Measurements from ENCODE around the gene PDE9A.

The PDE9A gene

DNA sequence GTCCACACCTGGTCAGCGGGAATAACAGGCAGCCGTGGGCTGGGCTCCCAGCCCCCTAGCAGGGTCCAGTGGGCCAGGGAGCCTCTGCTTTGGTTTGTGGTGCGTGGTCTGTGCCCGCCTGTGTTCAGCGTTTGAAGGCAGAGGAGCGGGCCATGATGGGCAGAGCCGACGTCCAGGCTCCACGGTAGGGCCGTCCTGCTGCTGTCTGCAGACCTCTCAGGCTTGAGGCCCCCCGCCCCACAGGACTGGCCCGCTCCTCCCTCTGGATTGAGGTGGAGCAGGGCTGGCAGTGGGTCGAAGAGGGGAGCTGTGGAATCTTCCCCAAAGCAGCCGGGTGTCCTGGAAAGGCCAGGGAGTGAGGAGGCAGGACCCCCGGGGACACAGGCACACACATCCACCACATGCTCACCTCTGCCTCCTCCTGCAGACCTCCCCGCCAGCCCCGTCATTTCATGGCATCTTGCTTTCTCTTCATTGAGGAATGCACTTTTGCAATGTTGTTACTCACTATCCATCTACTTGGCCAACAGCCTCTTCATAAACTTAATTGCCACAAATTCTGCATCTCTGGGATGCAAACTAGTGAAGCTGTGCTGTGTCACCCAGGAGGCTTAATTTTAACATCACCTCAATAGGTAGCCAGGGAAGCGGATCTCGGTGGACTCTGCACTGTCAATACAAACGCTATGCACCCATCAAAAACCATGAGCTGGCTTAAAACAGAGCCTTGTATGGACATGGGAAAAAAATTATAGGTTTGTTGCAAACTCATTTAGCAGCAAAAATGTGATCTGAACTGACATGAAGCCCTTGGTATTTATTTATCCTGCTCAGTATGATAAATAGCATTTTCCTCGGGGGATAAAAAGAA lies 85.9 kb downstream of the PDE9A start:
- TF ChIP-seq, protein P1, sequence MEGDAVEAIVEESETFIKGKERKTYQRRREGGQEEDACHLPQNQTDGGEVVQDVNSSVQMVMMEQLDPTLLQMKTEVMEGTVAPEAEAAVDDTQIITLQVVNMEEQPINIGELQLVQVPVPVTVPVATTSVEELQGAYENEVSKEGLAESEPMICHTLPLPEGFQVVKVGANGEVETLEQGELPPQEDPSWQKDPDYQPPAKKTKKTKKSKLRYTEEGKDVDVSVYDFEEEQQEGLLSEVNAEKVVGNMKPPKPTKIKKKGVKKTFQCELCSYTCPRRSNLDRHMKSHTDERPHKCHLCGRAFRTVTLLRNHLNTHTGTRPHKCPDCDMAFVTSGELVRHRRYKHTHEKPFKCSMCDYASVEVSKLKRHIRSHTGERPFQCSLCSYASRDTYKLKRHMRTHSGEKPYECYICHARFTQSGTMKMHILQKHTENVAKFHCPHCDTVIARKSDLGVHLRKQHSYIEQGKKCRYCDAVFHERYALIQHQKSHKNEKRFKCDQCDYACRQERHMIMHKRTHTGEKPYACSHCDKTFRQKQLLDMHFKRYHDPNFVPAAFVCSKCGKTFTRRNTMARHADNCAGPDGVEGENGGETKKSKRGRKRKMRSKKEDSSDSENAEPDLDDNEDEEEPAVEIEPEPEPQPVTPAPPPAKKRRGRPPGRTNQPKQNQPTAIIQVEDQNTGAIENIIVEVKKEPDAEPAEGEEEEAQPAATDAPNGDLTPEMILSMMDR (IDR thresholded peaks at IDR 0.05; ENCODE audit: control extremely low read depth, extremely low read depth, low read depth, missing control alignments) = no peak
- ChIA-PET POLR2A (no interaction called here), CTCF (no interaction called here)
- DNase-seq (ENCODE audit: extremely low spot score) = no peak

DNA sequence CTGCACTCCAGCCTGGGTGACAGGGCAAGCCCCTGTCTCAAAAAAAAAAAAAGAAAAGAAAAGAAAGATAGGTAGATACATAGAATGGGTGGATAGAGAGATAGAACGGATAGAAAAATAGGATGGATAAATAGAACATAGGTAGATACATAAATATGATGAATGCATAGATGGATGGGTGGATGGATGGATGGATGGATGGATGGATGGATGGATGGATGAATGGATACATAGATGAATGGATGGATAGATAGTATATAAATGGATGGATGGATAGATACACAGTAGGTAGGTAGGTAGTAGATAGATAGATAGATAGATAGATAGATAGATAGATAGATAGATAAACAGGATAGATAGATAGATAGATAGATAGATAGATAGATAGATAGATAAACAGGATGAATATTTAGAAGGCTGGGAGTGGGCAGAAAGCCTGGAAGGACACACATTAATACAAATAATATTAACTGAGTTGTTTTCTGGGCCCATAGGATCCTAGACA lies 87.0 kb downstream of the PDE9A start:
- CTCF ChIA-PET = no interaction called here
- no peak for DNase-seq (ENCODE audit: extremely low spot score)
- POLR2A ChIA-PET = no interaction called here
- TF ChIP-seq, protein P1 (IDR thresholded peaks at IDR 0.05; ENCODE audit: control extremely low read depth, extremely low read depth, low read depth, missing control alignments) = no peak

DNA sequence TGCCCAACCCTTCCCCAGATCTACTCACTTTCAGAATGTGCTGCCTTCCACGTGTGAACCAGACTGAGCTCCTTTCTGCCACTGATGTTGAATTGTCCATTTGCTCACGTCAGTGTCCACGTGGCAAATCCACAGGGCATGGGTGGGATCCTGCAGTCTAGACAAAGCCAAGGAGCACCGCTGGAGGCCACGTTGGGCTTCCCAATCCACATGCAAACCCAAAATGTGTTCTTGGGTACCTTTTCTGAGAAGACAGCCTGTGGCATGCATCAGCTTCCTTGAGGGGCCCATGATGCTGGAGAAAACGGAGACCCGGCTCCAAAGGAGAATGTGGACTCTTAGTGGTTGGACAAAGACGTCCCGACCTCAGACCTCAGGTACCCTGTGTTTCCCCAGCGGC lies 87.6 kb downstream of the PDE9A start:
- POLR2A ChIA-PET = no interaction called here
- TF ChIP-seq, protein P1 (IDR thresholded peaks at IDR 0.05; ENCODE audit: control extremely low read depth, extremely low read depth, low read depth, missing control alignments) = no peak
- CTCF ChIA-PET = no interaction called here
- DNase-seq (ENCODE audit: extremely low spot score) = no peak

DNA sequence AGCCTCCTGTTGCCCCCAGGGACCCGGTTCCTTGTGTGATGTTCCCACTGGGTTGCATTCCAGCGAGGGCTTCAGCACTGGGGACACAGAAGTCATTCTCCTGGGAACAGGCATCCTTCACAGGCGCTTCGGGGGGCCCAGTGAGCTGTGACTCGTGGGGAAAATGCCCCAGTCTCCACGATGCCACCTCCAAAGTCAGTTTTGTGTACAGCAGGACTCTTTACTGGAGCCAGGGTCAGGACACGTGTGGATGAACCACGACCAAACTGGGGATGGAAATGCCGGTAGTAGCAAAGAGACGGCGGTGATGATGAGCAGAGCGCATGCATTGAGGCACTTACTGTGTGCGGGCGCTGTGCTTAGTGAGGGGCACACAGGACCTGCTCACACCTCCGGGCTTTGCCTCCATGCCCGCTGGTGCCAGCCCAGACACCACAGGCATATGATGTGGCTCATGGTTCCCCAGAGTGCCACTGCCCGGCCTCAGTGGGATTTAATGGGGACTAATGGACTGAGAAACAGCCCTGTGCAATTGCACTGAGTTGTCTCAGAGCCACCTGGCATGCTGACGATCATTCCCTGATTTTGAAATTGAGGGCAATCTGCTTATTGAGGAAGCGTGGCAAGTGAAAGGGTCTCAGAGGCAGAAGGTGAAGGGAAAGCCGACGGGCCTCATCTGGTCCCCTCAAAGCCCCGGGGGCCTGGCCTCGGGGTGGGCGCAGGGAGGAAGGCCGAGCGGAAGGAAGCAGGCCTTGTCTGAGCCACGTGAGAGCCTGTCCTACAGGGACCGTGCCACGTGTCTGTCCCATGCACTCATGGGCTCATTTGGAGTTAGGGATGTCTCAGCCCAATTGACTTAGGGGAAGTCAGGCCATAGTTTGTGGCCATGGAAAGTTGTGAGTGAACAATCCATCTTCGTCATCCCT lies 91.4 kb downstream of the PDE9A start:
- ChIA-PET POLR2A (no interaction called here), CTCF (no interaction called here)
- TF ChIP-seq, protein P1 (IDR thresholded peaks at IDR 0.05; ENCODE audit: control extremely low read depth, extremely low read depth, low read depth, missing control alignments) = no peak
- DNase-seq (ENCODE audit: extremely low spot score) = no peak

DNA sequence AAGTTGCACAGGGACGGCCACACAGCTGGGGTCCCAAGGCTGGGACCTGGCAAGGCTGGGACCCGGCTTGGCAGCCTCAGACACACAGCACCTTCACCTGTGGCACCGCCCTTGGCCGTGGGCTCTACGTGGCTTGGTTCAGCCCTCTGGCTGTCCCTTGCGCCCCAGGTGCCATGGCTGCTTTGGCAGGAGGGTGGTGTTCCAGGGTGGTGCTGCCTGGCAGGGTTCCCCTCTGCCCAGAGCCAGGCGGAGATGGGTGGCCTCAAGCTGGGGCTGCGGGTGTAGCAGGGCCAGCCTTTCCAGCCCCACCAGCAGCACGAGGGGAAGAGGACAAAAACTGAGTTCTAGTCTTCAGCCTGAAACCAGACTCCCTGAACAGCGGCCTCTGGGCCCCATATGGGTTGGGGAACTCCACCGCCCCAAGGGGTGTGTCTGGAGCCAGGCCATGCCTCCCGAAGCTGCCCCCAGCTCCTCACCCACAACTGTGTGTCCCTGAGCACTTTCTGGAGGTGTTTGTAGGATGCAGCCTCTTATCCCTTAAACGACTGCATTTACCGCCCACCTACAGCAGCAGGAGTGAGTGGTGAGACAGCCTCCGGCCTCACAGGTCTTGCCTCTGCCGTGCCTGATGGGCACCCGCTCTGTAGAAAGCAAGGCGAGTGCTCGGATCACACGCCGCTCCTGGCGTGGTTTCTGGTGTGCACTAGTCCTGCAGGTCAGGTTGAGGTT lies 92.3 kb downstream of the PDE9A start:
- CTCF ChIA-PET = no interaction called here
- DNase-seq (ENCODE audit: extremely low spot score) = no peak
- POLR2A ChIA-PET = no interaction called here
- TF ChIP-seq, protein P1 (IDR thresholded peaks at IDR 0.05; ENCODE audit: control extremely low read depth, extremely low read depth, low read depth, missing control alignments) = no peak

DNA sequence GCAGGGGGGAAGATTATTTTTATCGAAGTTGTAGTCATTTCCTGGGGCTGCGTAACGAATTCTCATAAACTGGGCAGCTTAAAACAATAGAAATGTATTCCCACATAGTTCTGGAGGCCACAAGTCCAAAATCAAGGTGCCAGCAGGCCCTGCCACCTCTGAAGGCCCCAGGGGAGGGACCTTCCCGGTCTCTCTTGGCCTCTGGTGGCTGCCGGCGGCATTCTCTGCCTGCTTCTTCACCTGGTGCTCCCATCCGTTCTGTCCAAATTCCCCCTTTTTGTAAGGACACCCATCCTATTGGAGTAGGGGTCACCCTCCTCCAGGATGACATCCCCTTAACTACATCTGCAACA lies 92.8 kb downstream of the PDE9A start:
- TF ChIP-seq, protein P1 (IDR thresholded peaks at IDR 0.05; ENCODE audit: control extremely low read depth, extremely low read depth, low read depth, missing control alignments) = no peak
- no peak for DNase-seq (ENCODE audit: extremely low spot score)
- ChIA-PET POLR2A (no interaction called here), CTCF (no interaction called here)
